GM19023 (cell line): ENCODE data around the gene GBP6.
"Not testable (repeated sequence)": the region's sequence is repeated elsewhere in the genome, so short reads cannot be mapped to it uniquely, and the experiment has no call there.

Experiments
- ATAC-seq: cut with Tn5 transposase; IDR thresholded peaks from one replicate; pipeline ENCODE4 v1.9.1; 2021; ENCODE audit warnings: mild to moderate bottlenecking, moderate library complexity; ENCODE audit not compliant: unreplicated experiment

GBP6 gene

DNA sequence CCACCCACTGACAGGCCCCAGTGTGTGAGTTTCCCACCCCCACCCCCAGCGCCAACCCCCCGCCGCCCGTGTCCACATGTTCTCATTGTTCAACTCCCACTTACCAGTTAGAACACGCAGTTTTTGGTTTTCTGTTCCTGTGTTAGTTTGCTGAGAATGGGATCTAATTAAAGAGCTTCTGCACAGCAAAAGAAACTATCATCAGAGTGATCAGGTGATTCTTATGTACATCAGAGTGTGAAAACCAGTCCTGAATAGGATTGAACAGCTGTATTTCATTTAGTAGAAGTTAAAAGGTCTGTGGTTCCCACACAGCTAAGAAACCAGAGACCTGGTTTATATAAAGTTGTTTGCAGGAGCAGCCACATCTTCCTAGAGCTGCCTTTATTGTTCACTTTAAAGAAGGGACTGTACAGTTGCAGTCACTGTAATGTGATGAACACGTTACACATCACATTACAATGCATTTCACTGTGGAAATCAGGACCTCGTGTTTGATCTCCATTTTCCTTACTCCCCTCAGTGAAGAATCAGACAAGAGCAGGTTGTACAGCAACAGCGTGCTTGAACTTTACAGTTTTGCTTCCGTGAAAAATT is 1.2 kb downstream of the GBP6 start:
- ATAC-seq = no peak

- ATAC-seq = no peak
These were observed 3.4 kb downstream of the GBP6 start for GRCh38 chr1:89367221-89367620.

DNA sequence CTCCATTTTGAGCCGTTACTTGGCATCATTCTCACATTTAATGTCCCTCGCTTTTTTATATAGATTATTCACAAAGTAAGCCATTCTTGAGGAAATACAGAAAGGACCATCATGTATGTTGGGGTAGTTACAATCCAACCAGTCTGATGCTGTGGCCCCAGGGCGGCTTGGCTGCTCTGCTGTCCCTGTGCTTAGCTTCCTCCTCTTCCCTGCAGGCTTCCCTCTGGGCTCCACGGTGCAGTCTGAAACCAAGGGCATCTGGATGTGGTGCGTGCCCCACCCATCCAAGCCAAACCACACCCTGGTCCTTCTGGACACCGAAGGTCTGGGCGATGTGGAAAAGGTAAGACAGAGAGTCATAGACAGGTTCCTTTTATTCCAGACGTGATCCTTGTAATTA is 5.5 kb downstream of the GBP6 start:
- ATAC-seq = no peak

DNA sequence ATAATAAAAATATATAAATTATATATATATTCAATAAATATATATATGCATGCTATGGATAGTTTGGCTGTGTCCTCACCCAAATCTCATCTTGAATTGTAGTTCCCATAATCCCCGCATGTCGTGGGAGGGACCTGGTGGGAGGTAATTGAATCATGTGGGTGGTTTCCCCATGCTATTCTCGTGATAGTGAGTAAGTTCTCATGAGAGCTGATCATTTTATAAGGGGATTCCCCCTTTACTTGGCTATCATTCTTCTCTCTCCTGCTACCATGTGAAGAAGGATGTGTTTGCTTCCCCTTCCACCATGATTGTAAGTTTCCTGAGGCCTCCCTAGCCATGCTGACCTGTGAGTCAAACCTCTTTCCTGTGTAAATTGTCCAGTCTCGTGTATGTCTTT is 10.0 kb downstream of the GBP6 start:
- not testable (repeated sequence) for ATAC-seq

DNA sequence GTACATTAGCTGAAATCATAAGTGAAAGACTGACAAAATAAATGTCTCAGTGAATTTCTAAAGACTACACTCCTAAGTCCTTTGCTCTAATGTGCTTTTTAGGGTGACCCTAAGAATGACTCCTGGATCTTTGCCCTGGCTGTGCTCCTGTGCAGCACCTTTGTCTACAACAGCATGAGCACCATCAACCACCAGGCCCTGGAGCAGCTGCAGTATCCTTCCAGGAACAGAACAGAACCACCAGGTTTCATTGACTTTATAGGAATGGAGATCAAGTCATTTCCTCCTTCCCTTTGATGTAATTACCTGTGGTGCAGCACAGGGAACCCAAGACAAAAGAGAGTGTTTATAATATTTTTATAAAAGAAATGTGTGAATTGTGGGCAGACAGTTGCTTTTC is 14.1 kb downstream of the GBP6 start:
- ATAC-seq = no peak

DNA sequence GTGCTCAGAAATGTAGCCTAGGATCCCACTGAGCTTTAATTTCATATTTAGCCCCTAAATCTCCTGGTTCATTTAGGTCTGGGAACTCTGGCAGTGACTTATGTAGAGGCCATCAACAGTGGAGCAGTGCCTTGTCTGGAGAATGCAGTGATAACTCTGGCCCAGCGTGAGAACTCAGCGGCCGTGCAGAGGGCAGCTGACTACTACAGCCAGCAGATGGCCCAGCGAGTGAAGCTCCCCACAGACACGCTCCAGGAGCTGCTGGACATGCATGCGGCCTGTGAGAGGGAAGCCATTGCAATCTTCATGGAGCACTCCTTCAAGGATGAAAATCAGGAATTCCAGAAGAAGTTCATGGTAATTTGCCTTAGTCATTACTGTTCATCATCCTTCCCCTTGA is 17.8 kb downstream of the GBP6 start:
- ATAC-seq = no peak

- no peak for ATAC-seq
These were observed 18.6 kb downstream of the GBP6 start for GRCh38 chr1:89382479-89382878.

DNA sequence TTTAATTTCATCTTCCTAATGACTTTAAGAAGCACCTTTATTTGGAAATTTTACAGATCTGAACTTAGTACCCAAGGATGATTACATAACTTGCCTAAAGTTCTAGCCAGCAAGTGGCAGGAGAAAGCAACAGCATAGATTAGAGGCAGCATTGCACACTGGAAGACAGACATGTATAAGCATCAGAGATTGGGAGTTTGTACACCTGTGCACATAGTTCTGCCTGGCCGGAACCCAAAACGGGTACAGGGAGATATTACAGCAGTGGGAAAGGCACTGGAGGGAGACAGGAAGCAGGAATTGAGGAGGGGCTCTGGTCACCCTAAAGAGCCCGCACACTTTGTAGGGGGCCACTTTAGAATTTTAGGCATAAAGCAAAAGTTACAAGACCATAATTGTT is 19.3 kb downstream of the GBP6 start:
- ATAC-seq = no peak

DNA sequence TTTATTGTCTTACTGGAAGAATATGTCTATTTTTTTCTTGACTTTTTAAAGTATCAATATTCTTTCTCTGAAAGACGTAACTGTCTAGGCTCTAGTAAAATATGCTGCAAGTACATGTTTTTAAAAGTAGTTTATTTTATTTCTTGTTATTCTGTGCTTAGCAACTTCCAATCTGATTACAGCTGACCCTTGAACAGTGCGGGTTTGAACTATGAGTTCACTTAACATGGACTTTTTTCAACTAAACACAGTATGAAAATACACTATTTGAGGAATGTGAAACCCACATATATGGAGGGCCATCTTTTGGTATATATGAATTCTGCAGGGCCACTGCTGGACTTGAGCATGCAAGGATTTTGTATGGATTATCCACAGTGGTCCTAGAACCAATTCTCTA is 26.8 kb downstream of the GBP6 start:
- no peak for ATAC-seq

GRCh38 chr1:89391686-89392085 is 27.8 kb downstream of the GBP6 start:
- ATAC-seq = no peak

GRCh38 chr1:89394851-89395250 is 31.0 kb downstream of the GBP6 start:
- ATAC-seq = no peak

DNA sequence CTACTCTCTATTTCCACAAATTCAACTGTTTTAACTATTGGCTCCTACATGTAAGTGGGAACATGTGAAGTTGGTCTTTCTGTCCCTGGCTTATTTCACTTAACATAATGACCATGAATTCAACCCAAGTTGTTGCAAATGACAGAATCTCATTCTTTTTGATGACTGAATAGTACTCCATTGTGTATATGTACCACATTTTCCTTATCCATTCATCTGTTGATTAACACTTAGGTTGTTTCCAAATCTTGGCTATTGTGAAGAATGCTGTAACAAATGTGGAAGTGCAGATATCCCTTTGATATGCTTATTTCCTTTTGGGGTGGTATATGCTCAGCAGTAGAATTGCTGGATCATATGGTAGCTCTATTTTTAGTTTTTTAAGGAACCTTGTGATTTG is 33.0 kb downstream of the GBP6 start:
- ATAC-seq = no peak

GRCh38 chr1:89405275-89405929 is 41.5 kb downstream of the GBP6 start:
- no peak for ATAC-seq

DNA sequence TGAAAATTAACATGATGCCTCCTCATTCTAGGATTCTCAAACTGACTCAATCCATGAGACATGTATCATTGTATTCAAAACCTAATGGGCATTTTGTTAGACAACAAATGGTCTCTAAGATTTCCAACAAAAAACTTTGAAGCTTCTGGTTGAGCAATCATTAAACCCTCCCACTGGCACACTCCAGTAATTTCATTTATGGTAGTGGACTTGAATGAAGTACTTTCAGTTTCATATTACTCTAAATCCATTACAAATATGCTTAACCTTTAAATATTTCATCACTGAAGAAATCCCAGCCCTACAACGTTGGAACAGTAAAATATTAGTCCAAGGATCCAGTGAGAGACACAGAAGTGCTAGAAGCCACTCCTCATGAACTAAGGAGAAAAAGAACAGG is 43.5 kb downstream of the GBP6 start:
- no peak for ATAC-seq

DNA sequence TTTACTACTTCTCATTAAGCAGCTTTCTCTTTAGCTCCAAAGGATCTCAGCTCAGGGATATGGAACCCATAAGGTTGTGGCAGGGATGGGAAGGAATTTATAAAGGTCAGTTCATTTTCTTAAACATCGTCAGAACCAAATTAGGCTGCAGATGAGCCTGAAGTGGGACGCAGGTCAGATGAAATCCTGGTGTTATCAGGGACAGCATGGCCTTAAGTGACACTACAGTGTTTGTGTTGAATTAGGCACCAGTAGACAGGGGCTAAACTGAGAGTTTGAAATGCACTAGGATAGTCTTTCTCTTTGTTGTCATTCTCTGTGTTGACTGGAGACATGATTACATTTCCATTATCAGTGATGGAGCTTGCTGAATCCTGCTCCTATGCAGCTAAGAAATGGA is 43.9 kb downstream of the GBP6 start:
- not testable (repeated sequence) for ATAC-seq

DNA sequence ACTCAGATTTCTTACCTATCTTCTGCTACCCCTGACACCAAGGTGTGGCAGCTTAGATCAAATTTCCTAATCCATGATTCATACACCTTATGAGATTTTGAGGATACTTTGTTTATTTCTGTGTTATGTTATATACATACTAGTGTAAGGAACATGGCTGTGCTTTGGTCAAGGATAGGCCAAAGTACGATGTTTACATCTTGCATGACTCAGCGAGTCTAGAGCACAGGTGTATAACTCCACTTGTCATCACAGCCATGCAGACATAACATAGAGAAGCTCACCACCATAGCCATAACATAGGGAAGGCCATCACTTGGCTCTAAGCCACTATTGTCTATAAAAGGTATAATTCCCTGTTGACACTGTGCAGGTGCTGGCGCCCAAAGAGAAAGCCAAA is 61.2 kb downstream of the GBP6 start:
- no peak for ATAC-seq

DNA sequence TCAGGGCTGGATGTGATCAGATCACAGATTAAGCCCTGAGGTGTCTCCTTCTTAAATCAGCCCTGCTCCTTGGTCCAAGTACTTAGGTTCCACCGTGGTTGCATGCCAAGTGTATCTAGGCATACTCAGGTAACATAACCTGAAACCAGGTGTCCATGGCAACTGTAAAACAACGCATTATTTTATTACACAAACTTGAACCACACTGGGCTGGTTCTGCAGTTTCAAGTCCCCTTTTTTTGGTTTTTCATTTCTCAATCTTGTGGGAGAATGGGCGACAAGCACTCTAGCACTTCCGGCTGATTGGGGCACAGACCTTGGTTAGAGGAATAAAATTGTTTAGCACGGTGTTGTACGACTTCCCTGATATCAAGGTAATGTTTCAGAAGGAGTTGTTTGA is 65.2 kb downstream of the GBP6 start:
- ATAC-seq = no peak

GRCh38 chr1:89429681-89430080 is 65.8 kb downstream of the GBP6 start:
- not testable (repeated sequence) for ATAC-seq

DNA sequence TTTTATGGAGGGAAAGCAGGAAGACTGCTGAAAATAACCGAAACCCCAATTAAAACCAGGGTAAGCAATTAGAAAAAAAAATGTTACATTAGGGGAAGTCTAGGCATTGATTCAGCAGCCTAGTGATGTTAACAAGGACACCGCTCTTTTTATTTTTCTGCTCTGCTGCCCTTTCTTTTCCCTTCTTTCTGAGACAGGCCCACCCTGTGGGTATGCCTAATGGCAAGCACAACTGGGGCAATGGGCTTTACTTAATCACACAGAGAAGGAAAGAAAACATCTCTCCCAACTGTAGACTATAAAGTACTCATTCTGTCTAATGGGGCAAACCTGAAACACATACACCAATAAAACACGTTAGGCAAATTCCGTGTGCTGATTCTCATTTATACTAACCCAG is 69.6 kb downstream of the GBP6 start:
- no peak for ATAC-seq

- not testable (repeated sequence) for ATAC-seq
These were observed 70.4 kb downstream of the GBP6 start for GRCh38 chr1:89434058-89434780.
